ENCODE data around the gene NTPCR. TPM values are rescaled to one million over a fixed set of nuclear protein-coding genes. Genes with fewer than 3 reads are reported as not detected.
A peak's percentile ranks its signal among the peaks of the same experiment; 100 is the strongest.

NTPCR gene
- total RNA-seq, 1 donor, result 15.6 TPM

- TF ChIP-seq, protein P1, sequence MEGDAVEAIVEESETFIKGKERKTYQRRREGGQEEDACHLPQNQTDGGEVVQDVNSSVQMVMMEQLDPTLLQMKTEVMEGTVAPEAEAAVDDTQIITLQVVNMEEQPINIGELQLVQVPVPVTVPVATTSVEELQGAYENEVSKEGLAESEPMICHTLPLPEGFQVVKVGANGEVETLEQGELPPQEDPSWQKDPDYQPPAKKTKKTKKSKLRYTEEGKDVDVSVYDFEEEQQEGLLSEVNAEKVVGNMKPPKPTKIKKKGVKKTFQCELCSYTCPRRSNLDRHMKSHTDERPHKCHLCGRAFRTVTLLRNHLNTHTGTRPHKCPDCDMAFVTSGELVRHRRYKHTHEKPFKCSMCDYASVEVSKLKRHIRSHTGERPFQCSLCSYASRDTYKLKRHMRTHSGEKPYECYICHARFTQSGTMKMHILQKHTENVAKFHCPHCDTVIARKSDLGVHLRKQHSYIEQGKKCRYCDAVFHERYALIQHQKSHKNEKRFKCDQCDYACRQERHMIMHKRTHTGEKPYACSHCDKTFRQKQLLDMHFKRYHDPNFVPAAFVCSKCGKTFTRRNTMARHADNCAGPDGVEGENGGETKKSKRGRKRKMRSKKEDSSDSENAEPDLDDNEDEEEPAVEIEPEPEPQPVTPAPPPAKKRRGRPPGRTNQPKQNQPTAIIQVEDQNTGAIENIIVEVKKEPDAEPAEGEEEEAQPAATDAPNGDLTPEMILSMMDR (IDR thresholded peaks at IDR 0.05; ENCODE audit: extremely low read depth, low read depth, low read length), result peak; percentile 60
- Histone ChIP-seq H3K27ac (ENCODE audit: low read depth, low read length) (no peak overlapping the region), H3K4me2 (ENCODE audit: insufficient read depth, low read length) (peak overlapping the region; percentile 31), H2AFZ (ENCODE audit: low read length) (no peak overlapping the region), H3K4me1 (ENCODE audit: insufficient read depth, low read length) (peaks cover 7% of the 10 kb centered on the region), H3K79me2 (ENCODE audit: insufficient read depth, low read length) (peaks cover 15% of the 10 kb centered on the region), H3K9me3 (ENCODE audit: low read depth, low read length) (no peaks in the 10 kb centered on the region), H3K27me3 (ENCODE audit: insufficient read depth, low read length) (no peaks in the 10 kb centered on the region), H4K20me1 (ENCODE audit: insufficient read depth, low read length) (no peaks in the 10 kb centered on the region), H3K4me3 (ENCODE audit: insufficient read depth, low read length) (no peak overlapping the region), H3K36me3 (ENCODE audit: insufficient read depth, low read length) (peaks cover 3% of the 10 kb centered on the region)
- peak; percentile 64 for DNase-seq (ENCODE audit: insufficient read length, low spot score, missing footprints)
Observed at GRCh38 chr1:232952514-232953499, 2.4 kb downstream of the NTPCR start.

GRCh38 chr1:232954594-232955365, 4.4 kb downstream of the NTPCR start:
- Histone ChIP-seq H3K9me3 (ENCODE audit: low read depth, low read length) (no peaks in the 10 kb centered on the region), H2AFZ (ENCODE audit: low read length) (no peak overlapping the region)
- TF ChIP-seq, protein P1 (IDR thresholded peaks at IDR 0.05; ENCODE audit: extremely low read depth, low read depth, low read length), result no peak

DNA sequence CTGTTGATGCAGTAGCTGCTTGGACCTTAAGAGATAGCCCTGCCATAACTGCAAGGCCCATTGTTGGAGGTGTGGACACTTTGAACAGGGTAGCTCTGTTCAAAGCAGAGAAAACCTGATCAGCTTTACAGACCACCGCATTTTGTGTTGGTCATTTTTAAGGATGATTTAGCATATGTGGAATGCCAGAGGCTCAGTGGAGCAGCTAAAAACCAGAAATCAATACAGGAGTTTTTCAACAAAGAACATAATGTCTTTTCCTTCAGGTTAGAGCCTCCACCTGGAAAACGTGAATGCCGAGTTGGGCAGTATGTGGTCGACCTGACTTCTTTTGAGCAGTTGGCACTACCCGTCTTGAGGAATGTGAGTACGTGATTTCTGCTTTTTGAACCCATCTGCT, 5.7 kb downstream of the NTPCR start:
- TF ChIP-seq, protein P1 (IDR thresholded peaks at IDR 0.05; ENCODE audit: extremely low read depth, low read depth, low read length), result no peak
- Histone ChIP-seq H3K9me3 (ENCODE audit: low read depth, low read length) (no peaks in the 10 kb centered on the region), H2AFZ (ENCODE audit: low read length) (no peak overlapping the region), H3K4me3 (ENCODE audit: insufficient read depth, low read length) (no peak overlapping the region), H3K4me1 (ENCODE audit: insufficient read depth, low read length) (peaks cover 7% of the 10 kb centered on the region), H4K20me1 (ENCODE audit: insufficient read depth, low read length) (no peaks in the 10 kb centered on the region), H3K27ac (ENCODE audit: low read depth, low read length) (no peak overlapping the region), H3K36me3 (ENCODE audit: insufficient read depth, low read length) (peaks cover 8% of the 10 kb centered on the region), H3K79me2 (ENCODE audit: insufficient read depth, low read length) (peaks cover 11% of the 10 kb centered on the region), H3K4me2 (ENCODE audit: insufficient read depth, low read length) (no peak overlapping the region), H3K27me3 (ENCODE audit: insufficient read depth, low read length) (no peaks in the 10 kb centered on the region)
- DNase-seq (ENCODE audit: insufficient read length, low spot score, missing footprints), result no peak

More at GRCh38 chr1:232954594-232955365, 4.4 kb downstream of the NTPCR start:
- Histone ChIP-seq H4K20me1 (ENCODE audit: insufficient read depth, low read length) (no peaks in the 10 kb centered on the region), H3K36me3 (ENCODE audit: insufficient read depth, low read length) (peaks cover 8% of the 10 kb centered on the region), H3K27me3 (ENCODE audit: insufficient read depth, low read length) (no peaks in the 10 kb centered on the region), H3K79me2 (ENCODE audit: insufficient read depth, low read length) (peaks cover 15% of the 10 kb centered on the region), H3K4me2 (ENCODE audit: insufficient read depth, low read length) (no peak overlapping the region), H3K27ac (ENCODE audit: low read depth, low read length) (no peak overlapping the region), H3K4me1 (ENCODE audit: insufficient read depth, low read length) (peaks cover 7% of the 10 kb centered on the region), H3K4me3 (ENCODE audit: insufficient read depth, low read length) (no peak overlapping the region)
- DNase-seq (ENCODE audit: insufficient read length, low spot score, missing footprints), result no peak

Data from osteoblast (primary cell).